ENCODE results near the gene TBC1D22A. TPM values are rescaled to one million over a fixed set of nuclear protein-coding genes. Genes with fewer than 3 reads are reported as not detected.

TBC1D22A gene
- total and polyA plus RNA-seq, 2 experiments from 2014 or later: 9.6 to 13.3 TPM

DNA sequence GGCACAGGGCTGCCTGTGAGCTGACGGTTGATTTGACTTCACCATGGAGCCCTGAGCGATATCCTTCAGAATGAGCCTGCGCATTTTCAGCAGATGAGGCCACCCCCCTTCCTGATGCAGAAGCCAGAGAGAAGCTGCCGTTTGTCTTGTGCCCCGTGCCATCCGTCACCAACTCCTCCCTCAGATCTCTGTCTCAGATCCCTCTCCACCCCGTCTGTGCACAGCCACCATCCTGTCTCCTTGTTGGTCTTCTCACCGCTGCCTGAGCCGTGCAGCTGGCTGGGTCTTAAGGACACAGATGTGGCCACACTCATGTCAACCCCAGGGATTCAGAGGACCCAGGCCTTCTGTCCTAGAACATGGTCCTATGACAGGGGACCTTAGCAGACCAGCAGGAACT is 293.9 kb downstream of the TBC1D22A start (continued):
- TF ChIP-seq, protein P1, sequence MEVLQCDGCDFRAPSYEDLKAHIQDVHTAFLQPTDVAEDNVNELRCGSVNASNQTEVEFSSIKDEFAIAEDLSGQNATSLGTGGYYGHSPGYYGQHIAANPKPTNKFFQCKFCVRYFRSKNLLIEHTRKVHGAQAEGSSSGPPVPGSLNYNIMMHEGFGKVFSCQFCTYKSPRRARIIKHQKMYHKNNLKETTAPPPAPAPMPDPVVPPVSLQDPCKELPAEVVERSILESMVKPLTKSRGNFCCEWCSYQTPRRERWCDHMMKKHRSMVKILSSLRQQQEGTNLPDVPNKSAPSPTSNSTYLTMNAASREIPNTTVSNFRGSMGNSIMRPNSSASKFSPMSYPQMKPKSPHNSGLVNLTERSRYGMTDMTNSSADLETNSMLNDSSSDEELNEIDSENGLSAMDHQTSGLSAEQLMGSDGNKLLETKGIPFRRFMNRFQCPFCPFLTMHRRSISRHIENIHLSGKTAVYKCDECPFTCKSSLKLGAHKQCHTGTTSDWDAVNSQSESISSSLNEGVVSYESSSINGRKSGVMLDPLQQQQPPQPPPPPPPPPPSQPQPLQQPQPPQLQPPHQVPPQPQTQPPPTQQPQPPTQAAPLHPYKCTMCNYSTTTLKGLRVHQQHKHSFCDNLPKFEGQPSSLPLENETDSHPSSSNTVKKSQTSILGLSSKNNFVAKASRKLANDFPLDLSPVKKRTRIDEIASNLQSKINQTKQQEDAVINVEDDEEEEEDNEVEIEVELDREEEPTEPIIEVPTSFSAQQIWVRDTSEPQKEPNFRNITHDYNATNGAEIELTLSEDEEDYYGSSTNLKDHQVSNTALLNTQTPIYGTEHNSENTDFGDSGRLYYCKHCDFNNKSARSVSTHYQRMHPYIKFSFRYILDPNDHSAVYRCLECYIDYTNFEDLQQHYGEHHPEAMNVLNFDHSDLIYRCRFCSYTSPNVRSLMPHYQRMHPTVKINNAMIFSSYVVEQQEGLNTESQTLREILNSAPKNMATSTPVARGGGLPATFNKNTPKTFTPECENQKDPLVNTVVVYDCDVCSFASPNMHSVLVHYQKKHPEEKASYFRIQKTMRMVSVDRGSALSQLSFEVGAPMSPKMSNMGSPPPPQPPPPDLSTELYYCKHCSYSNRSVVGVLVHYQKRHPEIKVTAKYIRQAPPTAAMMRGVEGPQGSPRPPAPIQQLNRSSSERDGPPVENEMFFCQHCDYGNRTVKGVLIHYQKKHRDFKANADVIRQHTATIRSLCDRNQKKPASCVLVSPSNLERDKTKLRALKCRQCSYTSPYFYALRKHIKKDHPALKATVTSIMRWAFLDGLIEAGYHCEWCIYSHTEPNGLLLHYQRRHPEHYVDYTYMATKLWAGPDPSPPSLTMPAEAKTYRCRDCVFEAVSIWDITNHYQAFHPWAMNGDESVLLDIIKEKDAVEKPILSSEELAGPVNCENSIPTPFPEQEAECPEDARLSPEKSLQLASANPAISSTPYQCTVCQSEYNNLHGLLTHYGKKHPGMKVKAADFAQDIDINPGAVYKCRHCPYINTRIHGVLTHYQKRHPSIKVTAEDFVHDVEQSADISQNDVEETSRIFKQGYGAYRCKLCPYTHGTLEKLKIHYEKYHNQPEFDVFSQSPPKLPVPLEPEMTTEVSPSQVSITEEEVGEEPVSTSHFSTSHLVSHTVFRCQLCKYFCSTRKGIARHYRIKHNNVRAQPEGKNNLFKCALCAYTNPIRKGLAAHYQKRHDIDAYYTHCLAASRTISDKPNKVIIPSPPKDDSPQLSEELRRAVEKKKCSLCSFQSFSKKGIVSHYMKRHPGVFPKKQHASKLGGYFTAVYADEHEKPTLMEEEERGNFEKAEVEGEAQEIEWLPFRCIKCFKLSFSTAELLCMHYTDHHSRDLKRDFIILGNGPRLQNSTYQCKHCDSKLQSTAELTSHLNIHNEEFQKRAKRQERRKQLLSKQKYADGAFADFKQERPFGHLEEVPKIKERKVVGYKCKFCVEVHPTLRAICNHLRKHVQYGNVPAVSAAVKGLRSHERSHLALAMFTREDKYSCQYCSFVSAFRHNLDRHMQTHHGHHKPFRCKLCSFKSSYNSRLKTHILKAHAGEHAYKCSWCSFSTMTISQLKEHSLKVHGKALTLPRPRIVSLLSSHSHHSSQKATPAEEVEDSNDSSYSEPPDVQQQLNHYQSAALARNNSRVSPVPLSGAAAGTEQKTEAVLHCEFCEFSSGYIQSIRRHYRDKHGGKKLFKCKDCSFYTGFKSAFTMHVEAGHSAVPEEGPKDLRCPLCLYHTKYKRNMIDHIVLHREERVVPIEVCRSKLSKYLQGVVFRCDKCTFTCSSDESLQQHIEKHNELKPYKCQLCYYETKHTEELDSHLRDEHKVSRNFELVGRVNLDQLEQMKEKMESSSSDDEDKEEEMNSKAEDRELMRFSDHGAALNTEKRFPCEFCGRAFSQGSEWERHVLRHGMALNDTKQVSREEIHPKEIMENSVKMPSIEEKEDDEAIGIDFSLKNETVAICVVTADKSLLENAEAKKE (CRISPR knock-in tag; IDR thresholded peaks at IDR 0.05): no peak
- TF ChIP-seq POLR2AphosphoS5 (IDR thresholded peaks at IDR 0.05; ENCODE audit: low read depth) (no peak), NANOG (IDR thresholded peaks at IDR 0.05; ENCODE audit: borderline replicate concordance) (no peak), CREB1 (CRISPR knock-in tag; IDR thresholded peaks at IDR 0.05; ENCODE audit: low read depth) (no peak), ZNF331 (CRISPR knock-in tag; IDR thresholded peaks at IDR 0.05; ENCODE audit: low read depth) (no peak), ZNF114 (CRISPR knock-in tag; IDR thresholded peaks at IDR 0.05) (no peak)
- TF ChIP-seq, protein P2, sequence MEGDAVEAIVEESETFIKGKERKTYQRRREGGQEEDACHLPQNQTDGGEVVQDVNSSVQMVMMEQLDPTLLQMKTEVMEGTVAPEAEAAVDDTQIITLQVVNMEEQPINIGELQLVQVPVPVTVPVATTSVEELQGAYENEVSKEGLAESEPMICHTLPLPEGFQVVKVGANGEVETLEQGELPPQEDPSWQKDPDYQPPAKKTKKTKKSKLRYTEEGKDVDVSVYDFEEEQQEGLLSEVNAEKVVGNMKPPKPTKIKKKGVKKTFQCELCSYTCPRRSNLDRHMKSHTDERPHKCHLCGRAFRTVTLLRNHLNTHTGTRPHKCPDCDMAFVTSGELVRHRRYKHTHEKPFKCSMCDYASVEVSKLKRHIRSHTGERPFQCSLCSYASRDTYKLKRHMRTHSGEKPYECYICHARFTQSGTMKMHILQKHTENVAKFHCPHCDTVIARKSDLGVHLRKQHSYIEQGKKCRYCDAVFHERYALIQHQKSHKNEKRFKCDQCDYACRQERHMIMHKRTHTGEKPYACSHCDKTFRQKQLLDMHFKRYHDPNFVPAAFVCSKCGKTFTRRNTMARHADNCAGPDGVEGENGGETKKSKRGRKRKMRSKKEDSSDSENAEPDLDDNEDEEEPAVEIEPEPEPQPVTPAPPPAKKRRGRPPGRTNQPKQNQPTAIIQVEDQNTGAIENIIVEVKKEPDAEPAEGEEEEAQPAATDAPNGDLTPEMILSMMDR (conservative IDR thresholded peaks at IDR 0.05; ENCODE audit: low read depth in 2 of 2): no peak

- Mint-ChIP-seq H3K27ac (peak overlapping the region; percentile 59), H3K36me3 (ENCODE audit: low read depth) (no peaks in the 10 kb centered on the region; the same call in 1 of the 3 replicates), H3K4me1 (peaks cover 9% of the 10 kb centered on the region; the same call in 2 of the 3 replicates), H3K27me3 (ENCODE audit: insufficient read depth, low read depth, poor library complexity) (peaks cover 5% of the 10 kb centered on the region), H3K9me3 (no peaks in the 10 kb centered on the region), H3K4me3 (no peak overlapping the region)
- no peaks in the 10 kb centered on the region for H4K20me1 ChIP-seq (replicated peaks; ENCODE audit: insufficient read depth)
- ATAC-seq (no peak), DNase-seq (ENCODE audit: low spot score) (no peak)
- no peaks in the 10 kb centered on the region for H3K4me1 ChIP-seq (ENCODE audit: insufficient read depth)
- no peak overlapping the region for H3K27ac ChIP-seq (ENCODE audit: low read depth)
- no peak overlapping the region for H3K4me3 ChIP-seq
- no peak overlapping the region for H2AFZ ChIP-seq
- H3F3A ChIP-seq (replicated peaks; ENCODE audit: low read depth): no peaks in the 10 kb centered on the region
- no peaks in the 10 kb centered on the region for H3K27me3 ChIP-seq (ENCODE audit: insufficient read depth)
- no peaks in the 10 kb centered on the region for H3K36me3 ChIP-seq (ENCODE audit: insufficient read depth)
- H3K4me2 ChIP-seq: no peak overlapping the region
- H3K9me2 ChIP-seq (ENCODE audit: insufficient read depth): no peaks in the 10 kb centered on the region
- no peaks in the 10 kb centered on the region for H3K79me2 ChIP-seq (replicated peaks; ENCODE audit: insufficient read depth)
- TF ChIP-seq, protein P1 (CRISPR knock-in tag; IDR thresholded peaks at IDR 0.05): no peak
- no peak for TF ChIP-seq CREB1 (CRISPR knock-in tag; IDR thresholded peaks at IDR 0.05; ENCODE audit: low read depth)
These were observed 294.5 kb downstream of the TBC1D22A start for GRCh38 chr22:47056776-47057470.
